ENCODE results near the gene ELF1.

DNA sequence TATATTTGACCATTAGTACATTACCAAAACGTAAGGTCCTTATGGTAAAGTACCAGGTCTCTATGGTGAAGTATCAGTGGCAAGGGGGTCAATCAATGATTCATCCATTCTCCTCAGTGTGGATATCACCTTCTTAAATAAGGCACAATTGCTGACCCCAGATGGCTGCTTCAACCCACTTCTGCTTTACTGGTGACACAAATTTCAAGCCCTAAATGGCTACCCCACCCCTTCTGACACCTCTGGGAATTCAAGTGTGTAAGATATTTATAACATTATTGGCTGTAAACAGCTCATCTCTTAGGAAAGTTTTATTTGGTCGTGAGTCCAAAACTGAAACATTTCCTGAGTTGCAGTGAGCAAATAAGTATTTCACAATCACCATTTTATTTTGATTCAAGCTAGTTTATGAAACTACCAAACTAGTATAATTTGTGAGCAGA, 34.3 kb upstream of the ELF1 start:
- no peak for TF ChIP-seq POLR2A (IDR thresholded peaks at IDR 0.05)
- no peak for TF ChIP-seq CTCF (IDR thresholded peaks at IDR 0.05)

All from esophagus squamous epithelium (tissue), 4 donors.